GM19395 (cell line): Measurements from ENCODE around the gene PLA2G4C.
"Not testable (repeated sequence)": the region's sequence is repeated elsewhere in the genome, so short reads cannot be mapped to it uniquely, and the experiment has no call there.

Source experiments
- ATAC-seq: cut with Tn5 transposase; IDR thresholded peaks from one replicate; pipeline ENCODE4 v1.9.1; 2021; ENCODE audit warnings: mild to moderate bottlenecking, moderate library complexity; ENCODE audit not compliant: unreplicated experiment

Gene PLA2G4C

GRCh38 chr19:48113190-48113917, 2.7 kb upstream of the PLA2G4C start:
- ATAC-seq: no peak

DNA sequence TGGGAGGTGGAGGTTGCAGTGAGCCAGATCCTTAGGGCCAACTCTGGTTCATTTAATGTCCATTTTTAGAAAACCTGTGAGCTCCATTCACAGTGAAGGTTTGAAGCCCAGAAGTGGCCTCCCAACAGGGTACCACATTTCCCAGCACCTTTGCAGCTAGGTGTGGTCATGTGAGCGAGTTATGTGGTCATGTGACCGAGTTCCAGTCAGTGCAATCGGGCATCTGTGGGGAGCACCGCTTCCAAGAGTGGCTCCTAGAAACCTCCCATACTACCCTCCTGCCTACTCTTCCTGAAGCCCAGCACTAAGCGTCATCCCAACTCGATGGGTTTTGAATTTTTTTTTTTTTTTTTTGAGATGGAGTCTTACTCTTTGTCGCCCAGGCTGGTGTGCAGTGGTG, 663 bp upstream of the PLA2G4C start:
- no peak for ATAC-seq

- no peak for ATAC-seq
Observed at GRCh38 chr19:48108997-48109782, 1.4 kb downstream of the PLA2G4C start.

DNA sequence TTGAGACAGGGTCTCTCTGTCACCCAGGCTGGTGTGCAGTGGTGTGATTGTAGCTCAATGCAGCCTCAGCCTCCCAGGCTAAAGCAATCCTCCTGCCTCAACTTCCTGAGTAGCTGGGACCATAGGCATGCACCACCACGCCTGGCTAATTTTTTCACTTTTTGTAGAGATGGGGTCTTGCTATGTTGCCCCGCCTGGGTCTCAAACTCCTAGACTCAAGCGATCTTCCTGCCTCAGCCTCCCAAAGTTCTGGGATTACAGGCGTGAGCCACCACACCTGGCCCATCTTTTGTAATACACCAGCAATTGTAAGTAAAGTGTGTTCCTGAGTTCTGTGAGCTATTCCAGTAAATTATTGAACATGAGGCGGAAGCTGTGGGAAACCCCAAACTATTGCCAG, 6.7 kb downstream of the PLA2G4C start:
- ATAC-seq: no peak

DNA sequence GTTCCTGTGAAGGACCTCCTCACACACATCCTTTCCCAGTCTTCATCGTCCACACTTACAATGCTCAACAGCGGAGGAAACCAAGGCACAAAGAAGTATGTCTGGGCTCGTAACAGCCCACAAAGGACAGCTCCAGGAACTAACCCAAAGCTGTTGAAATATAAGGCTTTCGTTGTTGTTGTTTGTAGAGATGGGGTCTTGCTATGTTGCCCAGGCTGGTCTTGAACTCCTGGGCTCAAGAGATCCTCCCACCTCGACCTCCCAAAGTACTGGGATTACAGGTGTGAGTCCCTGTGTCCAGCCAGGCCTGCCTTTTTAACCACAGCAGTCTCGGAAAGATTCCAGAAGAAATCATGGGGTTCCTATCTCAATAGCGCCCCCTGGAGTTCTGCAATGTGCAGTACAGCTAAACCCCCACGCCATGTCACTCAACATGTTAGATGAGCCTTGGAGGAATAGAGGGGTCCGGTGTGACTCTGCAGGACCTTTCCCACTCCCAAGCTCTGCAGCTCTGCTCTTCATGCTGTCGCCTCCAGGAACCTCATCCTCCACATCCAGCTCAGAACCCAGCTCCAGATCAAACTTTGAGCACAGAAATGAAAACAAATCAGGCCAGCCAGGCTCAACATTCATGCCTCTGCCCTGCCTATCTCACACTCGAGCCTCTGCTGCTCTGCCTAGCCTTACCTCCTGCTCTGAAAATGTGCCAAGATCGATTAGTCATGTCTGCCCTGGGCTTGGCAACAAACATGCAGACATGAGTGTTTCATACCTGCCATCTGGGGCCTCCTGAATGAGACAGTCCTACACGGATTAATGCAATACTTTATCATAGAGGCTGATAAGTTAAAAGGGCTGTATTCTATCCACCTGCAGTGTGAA, 7.5 kb downstream of the PLA2G4C start:
- no peak for ATAC-seq

GRCh38 chr19:48095612-48096175, 14.9 kb downstream of the PLA2G4C start:
- ATAC-seq: no peak

GRCh38 chr19:48094855-48095203, 15.8 kb downstream of the PLA2G4C start:
- no peak for ATAC-seq

GRCh38 chr19:48094129-48094854, 16.3 kb downstream of the PLA2G4C start:
- ATAC-seq: no peak

DNA sequence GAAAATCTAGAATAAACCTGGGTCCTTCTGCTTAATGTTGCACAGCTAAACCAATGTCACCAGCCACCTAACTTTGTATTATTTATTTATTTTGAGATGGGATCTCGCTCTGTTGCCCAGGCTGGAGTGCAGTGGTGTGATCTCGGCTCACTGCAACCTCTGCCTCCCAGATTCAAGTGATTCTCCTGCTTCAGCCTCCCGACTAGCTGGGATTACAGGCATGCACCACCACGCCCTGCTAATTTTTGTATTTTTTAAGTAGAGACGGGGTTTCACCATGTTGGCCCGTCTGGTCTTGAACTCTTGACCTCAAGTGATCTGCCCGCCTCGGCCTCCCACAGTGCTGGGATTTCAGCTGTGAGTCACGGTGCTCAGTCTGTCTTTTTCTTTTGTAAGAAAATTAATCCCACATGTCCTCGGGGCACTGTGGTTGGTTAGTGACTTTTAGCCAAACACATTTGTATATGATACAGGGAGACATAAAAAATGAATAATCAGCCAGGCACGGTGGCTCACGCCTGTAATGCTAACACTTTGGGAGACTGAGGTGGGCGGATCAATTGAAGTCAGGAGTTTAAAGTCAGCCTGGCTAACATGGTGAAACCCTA, 19.4 kb downstream of the PLA2G4C start:
- not testable (repeated sequence) for ATAC-seq

DNA sequence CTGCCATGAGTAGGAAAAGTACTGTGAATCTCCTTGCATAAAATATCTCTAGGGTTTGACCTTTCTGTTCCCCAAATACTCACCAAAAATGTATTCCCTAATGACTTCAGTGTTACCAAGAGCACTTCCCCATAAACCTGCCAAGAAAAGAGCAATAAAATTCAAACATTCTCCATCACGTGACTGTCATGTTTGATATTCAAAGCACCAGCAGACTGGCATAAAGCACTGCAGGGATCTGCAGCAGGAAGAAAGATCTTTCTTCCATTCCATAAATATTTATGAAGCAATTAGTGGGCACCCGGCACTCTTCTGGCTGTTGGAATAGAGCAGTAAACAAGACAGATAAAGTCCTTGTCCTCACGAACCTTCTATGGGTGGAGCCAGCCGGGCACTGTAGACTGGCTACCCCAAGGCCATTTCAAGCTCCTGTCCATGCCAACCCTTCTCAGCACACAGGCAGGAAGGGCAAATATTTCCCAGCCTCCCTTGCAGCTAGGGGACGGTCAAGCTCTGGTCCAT, 20.3 kb downstream of the PLA2G4C start:
- ATAC-seq: no peak

DNA sequence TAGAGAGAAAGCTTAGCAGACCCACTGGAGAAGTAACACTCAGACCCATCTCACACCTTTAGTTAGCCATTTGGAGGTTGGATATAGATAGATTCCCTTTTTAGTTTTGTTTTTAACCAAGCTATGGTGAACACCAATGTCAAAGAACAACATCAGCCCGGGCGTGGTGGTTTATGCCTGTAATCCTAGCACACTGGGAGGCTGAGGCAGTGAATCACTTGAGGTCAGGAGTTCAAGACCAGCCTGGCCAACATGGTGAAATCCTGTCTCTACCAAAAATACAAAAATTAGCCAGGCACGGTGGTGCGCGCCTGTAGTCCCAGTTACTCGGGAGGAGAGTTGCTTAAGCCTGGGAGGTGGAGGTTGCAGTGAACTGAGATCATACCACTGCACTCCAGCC, 21.6 kb downstream of the PLA2G4C start:
- ATAC-seq: not testable (repeated sequence)

GRCh38 chr19:48085904-48086864, 24.4 kb downstream of the PLA2G4C start:
- ATAC-seq: no peak

- no peak for ATAC-seq
Observed at GRCh38 chr19:48085076-48085475, 25.5 kb downstream of the PLA2G4C start.

DNA sequence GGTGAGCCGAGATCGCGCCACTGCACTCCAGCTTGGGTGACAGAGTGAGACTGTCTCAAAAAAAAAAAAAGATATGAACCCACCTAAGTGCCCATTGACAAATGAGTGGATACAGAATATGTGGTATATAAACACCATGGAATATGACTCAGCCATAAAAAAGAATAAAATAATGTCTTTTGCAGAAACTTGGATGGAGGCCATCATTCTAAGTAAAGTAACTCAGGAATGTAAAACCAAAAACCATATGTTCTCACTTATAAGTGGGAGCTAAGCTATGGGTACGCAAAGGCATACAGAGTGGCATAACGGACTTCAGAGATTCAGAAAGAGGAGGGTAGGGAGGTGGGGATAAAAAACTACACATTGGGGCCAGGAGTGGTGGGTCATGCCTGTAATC, 29.5 kb downstream of the PLA2G4C start:
- ATAC-seq: no peak

GRCh38 chr19:48070177-48070769, 40.3 kb downstream of the PLA2G4C start:
- ATAC-seq: not testable (repeated sequence)

GRCh38 chr19:48069435-48069834, 41.2 kb downstream of the PLA2G4C start:
- no peak for ATAC-seq

- no peak for ATAC-seq
Observed at GRCh38 chr19:48064509-48064908, 46.1 kb downstream of the PLA2G4C start.
